Caco-2 (cell line): ENCODE data around the gene ABHD2. TPM values are rescaled to one million over a fixed set of nuclear protein-coding genes. Genes with fewer than 3 reads are reported as not detected.
"Not testable (repeated sequence)": the region's sequence is repeated elsewhere in the genome, so short reads cannot be mapped to it uniquely, and the experiment has no call there.

Source experiments
- BruUV-seq: library from RNA; stranded (reverse); fragments of 400-500 nt; replicated peaks from 2 replicates; lab custom pipeline; 2021; lab: Mats Ljungman, UMichigan
- CTCF ChIA-PET: fragments of 300-600 bp; sonication (Branson Sonifier 250); formaldehyde crosslinking; loops from one replicate; lab custom pipeline; 2022; ENCODE audit warnings: antibody characterized with exemption; lab: Charles Lee
- POLR2A ChIA-PET: fragments of 300-600 bp; sonication (Branson Sonifier 250); formaldehyde crosslinking; loops from one replicate; lab custom pipeline; 2022; ENCODE audit warnings: antibody characterized with exemption; lab: Charles Lee
- DNase-seq, 2 experiments: peaks; one replicate each; pipeline versions ENCODE4 v3.0.0 to v3.0.0-alpha.2; 2020 to 2022
- H3K27me3 ChIP-seq: replicated peaks from 2 replicates; pipeline ENCODE4 v1.6.0; 2011; ENCODE audit warnings: low read length; ENCODE audit not compliant: control insufficient read depth, insufficient read depth
- H3K36me3 ChIP-seq: 2 replicates; pipeline ENCODE4 v1.5.1; 2011; ENCODE audit warnings: low read length; ENCODE audit not compliant: control insufficient read depth, insufficient read depth
- H3K4me1 ChIP-seq: fragments of 250-450 bp; sonication (Bioruptor Pico); 2 replicates; pipeline ENCODE4 v1.5.1; 2020; ENCODE audit warnings: mild to moderate bottlenecking
- H3K4me3 ChIP-seq: 2 replicates; pipeline ENCODE4 v1.5.1; 2011; ENCODE audit warnings: low read depth, mild to moderate bottlenecking, control low read depth, low read length
- H3K9me3 ChIP-seq: fragments of 250-450 bp; sonication (Bioruptor Pico); 2 replicates; pipeline ENCODE4 v1.5.1; 2020; ENCODE audit warnings: mild to moderate bottlenecking, moderate library complexity
- H3K27ac Mint-ChIP-seq: one replicate; pipeline ENCODE4 v1.8.0; 2022; ENCODE audit warnings: mixed read lengths; ENCODE audit not compliant: unreplicated experiment
- H3K27me3 Mint-ChIP-seq: one replicate; pipeline ENCODE4 v1.8.0; 2022; ENCODE audit warnings: mixed read lengths; ENCODE audit not compliant: insufficient read depth, unreplicated experiment
- H3K36me3 Mint-ChIP-seq: one replicate; pipeline ENCODE4 v1.8.0; 2022; ENCODE audit warnings: mild to moderate bottlenecking, mixed read lengths; ENCODE audit not compliant: insufficient read depth, unreplicated experiment
- H3K4me1 Mint-ChIP-seq: one replicate; pipeline ENCODE4 v1.8.0; 2022; ENCODE audit warnings: low read depth, mixed read lengths; ENCODE audit not compliant: unreplicated experiment
- H3K4me3 Mint-ChIP-seq: one replicate; pipeline ENCODE4 v1.8.0; 2022; ENCODE audit warnings: mild to moderate bottlenecking, moderate library complexity, mixed read lengths; ENCODE audit not compliant: unreplicated experiment
- H3K9me3 Mint-ChIP-seq: one replicate; pipeline ENCODE4 v1.8.0; 2022; ENCODE audit warnings: mixed read lengths; ENCODE audit not compliant: unreplicated experiment
- CTCF ChIP-seq, 2 experiments: fragments of 200-600 bp in 1 of 2; IDR thresholded peaks; 1 replicate in 1 of 2; 2 replicates in 1 of 2; pipeline versions ENCODE4 v1.5.1 to v1.8.0; 2011 to 2022; ENCODE audit warnings: antibody characterized with exemption in 1 of 2, control low read depth in 1 of 2, inconsistent platforms in 1 of 2, low read depth in 1 of 2, low read length in 1 of 2, mild to moderate bottlenecking in 1 of 2, moderate library complexity in 1 of 2; ENCODE audit not compliant: insufficient read depth in 1 of 2, severe bottlenecking in 1 of 2, unreplicated experiment in 1 of 2
- intact Hi-C: fragments of 100-400 bp; cut with micrococcal nuclease; formaldehyde crosslinking; loops from one replicate; pipeline ENCODE4 v1.10.0; 2022; ENCODE audit not compliant: unreplicated experiment
- total RNA-seq: library from RNA; stranded (reverse); gene quantifications from 2 replicates; pipeline ENCODE4 v1.2.3, GENCODE V29; 2022

Gene ABHD2
- total RNA-seq, 1 experiment from 2014 or later = 63.0 TPM

- H3K9me3 ChIP-seq = no peaks in the 10 kb centered on the region
- POLR2A ChIA-PET = no interaction called here
- no peak for DNase-seq
- H3K4me1 ChIP-seq = peaks cover 7% of the 10 kb centered on the region; the same call in 1 of the 2 replicates
- H3K9me3 Mint-ChIP-seq = no peaks in the 10 kb centered on the region
- intact Hi-C loops = no loop called here
- CTCF ChIA-PET = no interaction called here
- no peaks in the 10 kb centered on the region for H3K36me3 Mint-ChIP-seq
- BruUV-seq = no TSS peak
- no peak overlapping the region for H3K4me3 ChIP-seq
- no peaks in the 10 kb centered on the region for H3K36me3 ChIP-seq
- H3K4me1 Mint-ChIP-seq = no peaks in the 10 kb centered on the region
- H3K27ac Mint-ChIP-seq = no peak overlapping the region
- H3K4me3 Mint-ChIP-seq = no peak overlapping the region
- no peaks in the 10 kb centered on the region for H3K27me3 ChIP-seq
- no peak for TF ChIP-seq CTCF (IDR thresholded peaks at IDR 0.05; ENCODE audit: insufficient read depth in 1 of 2, low read depth in 1 of 2, low read length in 1 of 2, severe bottlenecking in 1 of 2, unreplicated experiment in 1 of 2)
- H3K27me3 Mint-ChIP-seq = no peaks in the 10 kb centered on the region
Observed at GRCh38 chr15:89083246-89083645, 5.0 kb upstream of the ABHD2 start.

GRCh38 chr15:89085289-89085926, 2.8 kb upstream of the ABHD2 start:
- Mint-ChIP-seq H3K4me1 (no peaks in the 10 kb centered on the region), H3K36me3 (no peaks in the 10 kb centered on the region), H3K27me3 (no peaks in the 10 kb centered on the region), H3K27ac (no peak overlapping the region), H3K9me3 (no peaks in the 10 kb centered on the region), H3K4me3 (no peak overlapping the region)
- no peak for DNase-seq
- no peak overlapping the region for H3K4me3 ChIP-seq
- ChIA-PET CTCF (interaction anchor here (0.6 kb wide), 1 partner anchor 28 kb away, joined by 3 read pairs; no protein-coding TSS in a partner anchor), POLR2A (no interaction called here)
- no peaks in the 10 kb centered on the region for H3K9me3 ChIP-seq
- BruUV-seq = no TSS peak
- H3K4me1 ChIP-seq = peaks cover 14% of the 10 kb centered on the region; the same call in 1 of the 2 replicates
- H3K36me3 ChIP-seq = no peaks in the 10 kb centered on the region
- intact Hi-C loops = no loop called here
- no peaks in the 10 kb centered on the region for H3K27me3 ChIP-seq
- no peak for TF ChIP-seq CTCF (IDR thresholded peaks at IDR 0.05; ENCODE audit: insufficient read depth in 1 of 2, low read depth in 1 of 2, low read length in 1 of 2, severe bottlenecking in 1 of 2, unreplicated experiment in 1 of 2)

- intact Hi-C loops, H3K4me3 ChIP-seq, H3K9me3 ChIP-seq, H3K27ac Mint-ChIP-seq, H3K27me3 ChIP-seq, H3K4me1 Mint-ChIP-seq, POLR2A ChIA-PET, H3K27me3 Mint-ChIP-seq, H3K9me3 Mint-ChIP-seq, BruUV-seq, DNase-seq, H3K36me3 ChIP-seq, H3K4me3 Mint-ChIP-seq, H3K36me3 Mint-ChIP-seq: not testable (repeated sequence)
- H3K4me1 ChIP-seq = peaks cover 14% of the 10 kb centered on the region; the same call in 1 of the 2 replicates
- CTCF ChIA-PET = interaction anchor here (0.6 kb wide), 1 partner anchor 121 kb away, joined by 3 read pairs; no protein-coding TSS in a partner anchor
Observed at GRCh38 chr15:89085933-89086332, 2.3 kb upstream of the ABHD2 start.

- H3K27me3 ChIP-seq, intact Hi-C loops, DNase-seq, POLR2A ChIA-PET, H3K4me3 ChIP-seq, H3K27me3 Mint-ChIP-seq, H3K9me3 Mint-ChIP-seq, H3K9me3 ChIP-seq, H3K4me1 Mint-ChIP-seq, BruUV-seq, H3K36me3 Mint-ChIP-seq, H3K4me3 Mint-ChIP-seq, H3K27ac Mint-ChIP-seq, H3K36me3 ChIP-seq: not testable (repeated sequence)
- peaks cover 14% of the 10 kb centered on the region; the same call in 1 of the 2 replicates for H3K4me1 ChIP-seq
- CTCF ChIA-PET = interaction anchor here (0.6 kb wide), 1 partner anchor 120 kb away, joined by 3 read pairs; no protein-coding TSS in a partner anchor
Observed at GRCh38 chr15:89086390-89086789, 1.9 kb upstream of the ABHD2 start.
